HepG2 (cell line): Measurements from ENCODE around the gene CMTM3. TPM values are rescaled to one million over a fixed set of nuclear protein-coding genes. Genes with fewer than 3 reads are reported as not detected.
A peak's percentile ranks its signal among the peaks of the same experiment; 100 is the strongest.

Source experiments
- ATAC-seq: fragments of 200-7000 bp; cut with Tn5 transposase; 3 replicates; pipeline ENCODE4 v1.9.1; 2020; ENCODE audit warnings: mild to moderate bottlenecking, moderate library complexity
- BruUV-seq: library from RNA; stranded (reverse); fragments of 400-500 nt; replicated peaks from 2 replicates; lab custom pipeline; 2021; lab: Mats Ljungman, UMichigan
- CTCF ChIA-PET: fragments of 300-600 bp; formaldehyde crosslinking; extraction: SDS; loops from one replicate; lab custom pipeline; 2021; ENCODE audit warnings: low total read pairs, inconsistent platforms, low intra/inter-chr PET ratio; lab: Yijun Ruan, JAX
- POLR2A ChIA-PET: fragments of 350-600 bp; sonication (Branson Sonifier 250); formaldehyde crosslinking; loops from one replicate; lab custom pipeline; 2020; ENCODE audit warnings: antibody characterized with exemption, inconsistent platforms; lab: Yijun Ruan, JAX
- DNase-seq: peaks from one replicate; pipeline ENCODE4 v3.0.0-alpha.2; 2015; ENCODE audit warnings: low spot score
- FAIRE-seq: peaks from 3 replicates; lab custom pipeline; 2011; peaks lifted over from hg19 to GRCh38; lab: Jason Lieb, UNC
- H2AFZ ChIP-seq: one replicate; pipeline ENCODE4 v1.6.1; 2011; ENCODE audit warnings: low read length, inconsistent platforms
- H3K27ac ChIP-seq: fragments of 300-600 bp; 3 replicates; pipeline ENCODE4 v1.8.0; 2011; ENCODE audit warnings: mixed run types, mild to moderate bottlenecking, mixed read lengths, low read length, inconsistent platforms; ENCODE audit not compliant: insufficient read depth; ENCODE audit errors: extremely low read length
- H3K27me3 ChIP-seq, 2 experiments: fragments of 200-600 bp in 1 of 2; 2 replicates in 1 of 2; 3 replicates in 1 of 2; pipeline versions ENCODE4 v1.6.0 to v1.8.0; 2011; ENCODE audit warnings: low read length in 2 of 2, mild to moderate bottlenecking in 2 of 2, moderate library complexity in 2 of 2, inconsistent platforms in 1 of 2; ENCODE audit not compliant: insufficient read depth in 2 of 2, control insufficient read depth in 1 of 2
- H3K36me3 ChIP-seq, 2 experiments: fragments of 200-600 bp in 1 of 2; replicated peaks in 1 of 2; 2 replicates in 1 of 2; 3 replicates in 1 of 2; pipeline versions ENCODE4 v1.5.1 to v1.8.0; 2011; ENCODE audit warnings: low read length in 2 of 2, inconsistent platforms in 1 of 2; ENCODE audit not compliant: insufficient read depth in 2 of 2, control insufficient read depth in 1 of 2
- H3K4me1 ChIP-seq: 2 replicates; pipeline ENCODE4 v1.5.1; 2012; ENCODE audit warnings: low read length, inconsistent platforms; ENCODE audit not compliant: insufficient read depth
- H3K4me2 ChIP-seq: 2 replicates; pipeline ENCODE4 v1.6.0; 2011; ENCODE audit warnings: low read depth, low read length, inconsistent platforms
- H3K4me3 ChIP-seq, 3 experiments: fragments of 200-600 bp in 1 of 3; sonication (generic), shearing (Covaris generic) in 1 of 3; replicated peaks in 1 of 3; 2 replicates each; pipeline ENCODE4 v1.5.1; 2011 to 2016; ENCODE audit warnings: low read length in 3 of 3, inconsistent platforms in 2 of 3, low read depth in 2 of 3, mild to moderate bottlenecking in 2 of 3, control low read depth in 1 of 3, mixed read lengths in 1 of 3; ENCODE audit not compliant: insufficient read depth in 1 of 3
- H3K79me2 ChIP-seq: one replicate; pipeline ENCODE4 v1.6.1; 2011; ENCODE audit warnings: low read length, inconsistent platforms; ENCODE audit not compliant: insufficient read depth
- H3K9ac ChIP-seq: 2 replicates; pipeline ENCODE4 v1.6.0; 2011; ENCODE audit warnings: mild to moderate bottlenecking, low read depth, low read length, inconsistent platforms; ENCODE audit not compliant: insufficient read depth
- H3K9me3 ChIP-seq: 2 replicates; pipeline ENCODE4 v1.5.1; 2012; ENCODE audit warnings: mild to moderate bottlenecking, low read length
- H4K20me1 ChIP-seq: 2 replicates; pipeline ENCODE4 v1.6.0; 2011; ENCODE audit warnings: inconsistent platforms, mild to moderate bottlenecking, low read length, moderate library complexity; ENCODE audit not compliant: insufficient read depth
- EP300 ChIP-seq, 3 experiments: sonication (generic) in 1 of 3; formaldehyde crosslinking in 1 of 3; IDR thresholded peaks; 2 replicates each; pipeline versions ENCODE4 v1.5.1 to v1.6.1; 2011 to 2020; ENCODE audit warnings: low read depth in 2 of 3, low read length in 2 of 3, borderline replicate concordance in 1 of 3, improper control_type of control experiment in 1 of 3, mild to moderate bottlenecking in 1 of 3, missing genetic modification reagents in 1 of 3, moderate library complexity in 1 of 3
- FUBP1 ChIP-seq: sonication (generic); formaldehyde crosslinking; IDR thresholded peaks from 2 replicates; pipeline ENCODE4 v1.5.1; 2020; ENCODE audit warnings: missing genetic modification reagents, mild to moderate bottlenecking, borderline replicate concordance
- GFI1 ChIP-seq: sonication (generic); formaldehyde crosslinking; IDR thresholded peaks from 2 replicates; pipeline ENCODE4 v1.5.0; 2020; ENCODE audit warnings: missing genetic modification reagents, mild to moderate bottlenecking, borderline replicate concordance
- HNRNPK ChIP-seq: fragments of 200-400 bp; formaldehyde crosslinking; IDR thresholded peaks from 2 replicates; pipeline ENCODE4 v1.6.1; 2018; ENCODE audit warnings: low read length, low read depth, moderate library complexity, mild to moderate bottlenecking; ENCODE audit not compliant: poor library complexity, severe bottlenecking
- HOXA3 ChIP-seq: sonication (generic); formaldehyde crosslinking; IDR thresholded peaks from 2 replicates; pipeline ENCODE4 v1.5.0; 2020; ENCODE audit warnings: missing genetic modification reagents
- PCBP2 ChIP-seq: fragments of 200-400 bp; formaldehyde crosslinking; optimal IDR thresholded peaks from 2 replicates; pipeline ENCODE3; 2018; ENCODE audit warnings: low read length, low read depth; ENCODE audit not compliant: poor library complexity, severe bottlenecking
- SRF ChIP-seq: IDR thresholded peaks from 2 replicates; pipeline ENCODE4 v1.6.1; 2011; ENCODE audit warnings: mild to moderate bottlenecking, low read depth, low read length, moderate library complexity
- ZNF335 ChIP-seq: sonication (generic); formaldehyde crosslinking; IDR thresholded peaks from 2 replicates; pipeline ENCODE4 v1.4.0; 2020; ENCODE audit warnings: missing genetic modification reagents
- ZNF468 ChIP-seq: sonication (generic); formaldehyde crosslinking; IDR thresholded peaks from 2 replicates; pipeline ENCODE4 v1.8.0; 2022; ENCODE audit warnings: mild to moderate bottlenecking, moderate library complexity, missing genetic modification reagents
- WGBS: methylation state at CpG from one replicate; pipeline ENCODE4 v1.1.6; 2017; ENCODE audit warnings: low lambda C conversion rate; 5-methylcytosine and 5-hydroxymethylcytosine counted together
- in situ Hi-C: cut with HindIII; loops from 2 replicates; pipeline ENCODE4 v1.10.0; 2017; ENCODE audit warnings: low pct_unique_long_range_greater_than_20kb; ENCODE audit not compliant: extremely low pct_ligation_motif_present
- intact Hi-C: fragments of 100-400 bp; cut with micrococcal nuclease; formaldehyde crosslinking; loops from one replicate; pipeline ENCODE4 v1.10.0; 2022; ENCODE audit not compliant: unreplicated experiment
- polyA plus RNA-seq, 8 experiments: library from polyadenylated mRNA; depleted of rRNA in 3 of 8; stranded (reverse) in 7 of 8; unstranded in 1 of 8; fragments of >200 nt; fragmentation: Illumina TruSeq in 4 of 8; extraction: Trizol in 4 of 8; gene quantifications; 2 replicates each; pipeline versions ENCODE4 v1.2.1 to v1.2.3, GENCODE V29; 2011 to 2016; ENCODE audit warnings: low read depth in 4 of 8, missing spikeins in 1 of 8, mixed read lengths in 1 of 8; ENCODE audit not compliant: insufficient read depth in 1 of 8
- total RNA-seq, 5 experiments: library from RNA; depleted of rRNA; stranded (reverse); fragments of >200 nt; fragmentation: Illumina TruSeq; extraction: Trizol; gene quantifications; 2 replicates each; pipeline ENCODE4 v1.2.3, GENCODE V29; 2016; ENCODE audit warnings: low read depth in 1 of 5
- TF ChIP-seq, protein P1 (sequence below): sonication (generic); formaldehyde crosslinking; IDR thresholded peaks from 2 replicates; pipeline ENCODE4 v1.8.0; 2022; ENCODE audit warnings: mild to moderate bottlenecking, missing genetic modification reagents, moderate library complexity
- TF ChIP-seq, protein P2 (sequence below): sonication (generic); formaldehyde crosslinking; conservative IDR thresholded peaks from 2 replicates; pipeline ENCODE4 v1.4.0; 2020; ENCODE audit warnings: mild to moderate bottlenecking, missing genetic modification reagents, moderate library complexity
- TF ChIP-seq, protein P3 (sequence below): sonication (generic); formaldehyde crosslinking; IDR thresholded peaks from 2 replicates; pipeline ENCODE4 v1.5.0; 2020; ENCODE audit warnings: missing genetic modification reagents, mild to moderate bottlenecking, borderline replicate concordance
- TF ChIP-seq, protein P4 (sequence below): sonication (generic); formaldehyde crosslinking; IDR thresholded peaks from 2 replicates; pipeline ENCODE4 v1.5.1; 2020; ENCODE audit warnings: mild to moderate bottlenecking, missing genetic modification reagents

CMTM3 gene
- total and polyA plus RNA-seq, 2 of the 13 experiments (the other 11 are each of a cell fraction or from before 2014, with no cell fraction given), result 29.2 to 48.7 TPM

DNA sequence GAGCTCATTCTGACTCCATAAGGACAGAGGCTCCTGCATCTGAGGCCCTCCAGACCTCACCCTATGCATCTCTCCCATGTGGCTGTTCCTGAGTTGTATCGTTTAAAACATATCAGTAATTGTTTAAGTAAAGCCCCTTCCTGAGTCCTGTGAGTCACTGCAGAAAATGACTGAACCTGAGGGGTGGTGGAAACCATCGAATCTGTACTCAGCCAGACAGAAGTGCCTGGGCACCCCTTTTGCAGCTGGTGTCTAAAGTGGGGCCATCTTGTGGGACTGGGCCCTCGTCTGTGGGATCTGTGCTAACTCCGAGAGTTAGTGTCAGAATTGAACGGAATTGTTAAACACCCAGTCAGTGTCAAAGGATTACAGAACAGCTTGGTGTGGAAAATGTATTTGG is 25.4 kb downstream of the CMTM3 start:
- POLR2A ChIA-PET, result no interaction called here
- DNase-seq, result no peak
- FAIRE-seq, result no peak
- TF ChIP-seq ZNF468 (CRISPR knock-in tag) (no peak), PCBP2 (peak; percentile 64), GFI1 (no peak), SRF (no peak), FUBP1 (CRISPR knock-in tag) (no peak), HOXA3 (CRISPR knock-in tag) (no peak), ZNF335 (CRISPR knock-in tag) (no peak), HNRNPK (peak; percentile 50), EP300 (IDR thresholded peaks at IDR 0.05; ENCODE audit: low read depth in 2 of 2, low read length in 2 of 2) (no peak), EP300 (CRISPR knock-in tag; IDR thresholded peaks at IDR 0.05; ENCODE audit: borderline replicate concordance) (no peak)
- TF ChIP-seq, protein P1, sequence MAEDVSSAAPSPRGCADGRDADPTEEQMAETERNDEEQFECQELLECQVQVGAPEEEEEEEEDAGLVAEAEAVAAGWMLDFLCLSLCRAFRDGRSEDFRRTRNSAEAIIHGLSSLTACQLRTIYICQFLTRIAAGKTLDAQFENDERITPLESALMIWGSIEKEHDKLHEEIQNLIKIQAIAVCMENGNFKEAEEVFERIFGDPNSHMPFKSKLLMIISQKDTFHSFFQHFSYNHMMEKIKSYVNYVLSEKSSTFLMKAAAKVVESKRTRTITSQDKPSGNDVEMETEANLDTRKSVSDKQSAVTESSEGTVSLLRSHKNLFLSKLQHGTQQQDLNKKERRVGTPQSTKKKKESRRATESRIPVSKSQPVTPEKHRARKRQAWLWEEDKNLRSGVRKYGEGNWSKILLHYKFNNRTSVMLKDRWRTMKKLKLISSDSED, result no peak
- TF ChIP-seq, protein P2, sequence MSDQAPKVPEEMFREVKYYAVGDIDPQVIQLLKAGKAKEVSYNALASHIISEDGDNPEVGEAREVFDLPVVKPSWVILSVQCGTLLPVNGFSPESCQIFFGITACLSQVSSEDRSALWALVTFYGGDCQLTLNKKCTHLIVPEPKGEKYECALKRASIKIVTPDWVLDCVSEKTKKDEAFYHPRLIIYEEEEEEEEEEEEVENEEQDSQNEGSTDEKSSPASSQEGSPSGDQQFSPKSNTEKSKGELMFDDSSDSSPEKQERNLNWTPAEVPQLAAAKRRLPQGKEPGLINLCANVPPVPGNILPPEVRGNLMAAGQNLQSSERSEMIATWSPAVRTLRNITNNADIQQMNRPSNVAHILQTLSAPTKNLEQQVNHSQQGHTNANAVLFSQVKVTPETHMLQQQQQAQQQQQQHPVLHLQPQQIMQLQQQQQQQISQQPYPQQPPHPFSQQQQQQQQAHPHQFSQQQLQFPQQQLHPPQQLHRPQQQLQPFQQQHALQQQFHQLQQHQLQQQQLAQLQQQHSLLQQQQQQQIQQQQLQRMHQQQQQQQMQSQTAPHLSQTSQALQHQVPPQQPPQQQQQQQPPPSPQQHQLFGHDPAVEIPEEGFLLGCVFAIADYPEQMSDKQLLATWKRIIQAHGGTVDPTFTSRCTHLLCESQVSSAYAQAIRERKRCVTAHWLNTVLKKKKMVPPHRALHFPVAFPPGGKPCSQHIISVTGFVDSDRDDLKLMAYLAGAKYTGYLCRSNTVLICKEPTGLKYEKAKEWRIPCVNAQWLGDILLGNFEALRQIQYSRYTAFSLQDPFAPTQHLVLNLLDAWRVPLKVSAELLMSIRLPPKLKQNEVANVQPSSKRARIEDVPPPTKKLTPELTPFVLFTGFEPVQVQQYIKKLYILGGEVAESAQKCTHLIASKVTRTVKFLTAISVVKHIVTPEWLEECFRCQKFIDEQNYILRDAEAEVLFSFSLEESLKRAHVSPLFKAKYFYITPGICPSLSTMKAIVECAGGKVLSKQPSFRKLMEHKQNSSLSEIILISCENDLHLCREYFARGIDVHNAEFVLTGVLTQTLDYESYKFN (CRISPR knock-in tag), result no peak
- TF ChIP-seq, protein P3, sequence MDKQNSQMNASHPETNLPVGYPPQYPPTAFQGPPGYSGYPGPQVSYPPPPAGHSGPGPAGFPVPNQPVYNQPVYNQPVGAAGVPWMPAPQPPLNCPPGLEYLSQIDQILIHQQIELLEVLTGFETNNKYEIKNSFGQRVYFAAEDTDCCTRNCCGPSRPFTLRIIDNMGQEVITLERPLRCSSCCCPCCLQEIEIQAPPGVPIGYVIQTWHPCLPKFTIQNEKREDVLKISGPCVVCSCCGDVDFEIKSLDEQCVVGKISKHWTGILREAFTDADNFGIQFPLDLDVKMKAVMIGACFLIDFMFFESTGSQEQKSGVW (CRISPR knock-in tag), result no peak
- TF ChIP-seq, protein P4, sequence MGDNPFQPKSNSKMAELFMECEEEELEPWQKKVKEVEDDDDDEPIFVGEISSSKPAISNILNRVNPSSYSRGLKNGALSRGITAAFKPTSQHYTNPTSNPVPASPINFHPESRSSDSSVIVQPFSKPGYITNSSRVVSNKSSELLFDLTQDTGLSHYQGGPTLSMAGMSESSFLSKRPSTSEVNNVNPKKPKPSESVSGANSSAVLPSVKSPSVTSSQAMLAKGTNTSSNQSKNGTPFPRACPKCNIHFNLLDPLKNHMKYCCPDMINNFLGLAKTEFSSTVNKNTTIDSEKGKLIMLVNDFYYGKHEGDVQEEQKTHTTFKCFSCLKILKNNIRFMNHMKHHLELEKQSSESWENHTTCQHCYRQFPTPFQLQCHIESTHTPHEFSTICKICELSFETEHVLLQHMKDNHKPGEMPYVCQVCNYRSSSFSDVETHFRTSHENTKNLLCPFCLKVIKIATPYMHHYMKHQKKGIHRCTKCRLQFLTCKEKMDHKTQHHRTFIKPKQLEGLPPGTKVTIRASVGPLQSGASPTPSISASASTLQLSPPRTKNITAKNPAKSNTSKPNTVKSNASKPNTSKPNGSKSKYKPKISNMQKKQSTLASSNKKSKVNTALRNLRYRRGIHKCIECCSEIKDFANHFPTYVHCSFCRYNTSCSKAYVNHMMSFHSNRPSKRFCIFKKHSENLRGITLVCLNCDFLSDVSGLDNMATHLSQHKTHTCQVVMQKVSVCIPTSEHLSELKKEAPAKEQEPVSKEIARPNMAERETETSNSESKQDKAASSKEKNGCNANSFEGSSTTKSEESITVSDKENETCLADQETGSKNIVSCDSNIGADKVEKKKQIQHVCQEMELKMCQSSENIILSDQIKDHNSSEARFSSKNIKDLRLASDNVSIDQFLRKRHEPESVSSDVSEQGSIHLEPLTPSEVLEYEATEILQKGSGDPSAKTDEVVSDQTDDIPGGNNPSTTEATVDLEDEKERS (CRISPR knock-in tag), result no peak

More for the DNA sequence above, 25.4 kb downstream of the CMTM3 start:
- no peak overlapping the region for H3K4me2 ChIP-seq
- no TSS peak for BruUV-seq
- H3K4me3 ChIP-seq, result no peak overlapping the region
- H3K4me1 ChIP-seq, result peaks cover 31% of the 10 kb centered on the region
- no peak overlapping the region for H2AFZ ChIP-seq
- no peak overlapping the region for H3K27ac ChIP-seq
- H3K79me2 ChIP-seq, result no peaks in the 10 kb centered on the region
- in situ Hi-C loops (no loop called here), intact Hi-C loops (no loop called here)
- H4K20me1 ChIP-seq, result no peaks in the 10 kb centered on the region
- no peaks in the 10 kb centered on the region for H3K27me3 ChIP-seq
- no peaks in the 10 kb centered on the region; a peak in 1 of 5 replicates for H3K36me3 ChIP-seq
- no peaks in the 10 kb centered on the region for H3K9me3 ChIP-seq
- H3K9ac ChIP-seq, result no peak overlapping the region
- WGBS, result 90% methylated on average over 5 of the region's 5 CpGs
- no peak for ATAC-seq
- CTCF ChIA-PET, result no interaction called here
